HG03520 (cell line): ENCODE results near the gene FURIN.
"Not testable (repeated sequence)": the region's sequence is repeated elsewhere in the genome, so short reads cannot be mapped to it uniquely, and the experiment has no call there.

Experiments used
- ATAC-seq: cut with Tn5 transposase; IDR thresholded peaks from one replicate; pipeline ENCODE4 v1.9.1; 2021; ENCODE audit warnings: mild to moderate bottlenecking, moderate library complexity; ENCODE audit not compliant: unreplicated experiment

The FURIN gene

GRCh38 chr15:90869601-90870353, 1.4 kb downstream of the FURIN start:
- ATAC-seq = no peak

GRCh38 chr15:90870354-90871138, 2.2 kb downstream of the FURIN start:
- no peak for ATAC-seq

- ATAC-seq = no peak
These were observed 2.8 kb downstream of the FURIN start for GRCh38 chr15:90871139-90871715.

- ATAC-seq = no peak
These were observed 3.5 kb downstream of the FURIN start for GRCh38 chr15:90871716-90872485.

- no peak for ATAC-seq
These were observed 4.2 kb downstream of the FURIN start for GRCh38 chr15:90872486-90873184.

GRCh38 chr15:90873488-90873997, 5.2 kb downstream of the FURIN start:
- no peak for ATAC-seq

- no peak for ATAC-seq
These were observed 5.7 kb downstream of the FURIN start for GRCh38 chr15:90873998-90874605.

- not testable (repeated sequence) for ATAC-seq
These were observed 6.6 kb downstream of the FURIN start for GRCh38 chr15:90874986-90875385.

GRCh38 chr15:90875549-90875981, 7.2 kb downstream of the FURIN start:
- no peak for ATAC-seq

- no peak for ATAC-seq
These were observed 7.7 kb downstream of the FURIN start for GRCh38 chr15:90876046-90876445.

- no peak for ATAC-seq
These were observed 8.3 kb downstream of the FURIN start for GRCh38 chr15:90876512-90877170.

GRCh38 chr15:90877315-90877714, 8.9 kb downstream of the FURIN start:
- ATAC-seq = no peak

GRCh38 chr15:90877996-90878395, 9.6 kb downstream of the FURIN start:
- no peak for ATAC-seq

- no peak for ATAC-seq
These were observed 10.3 kb downstream of the FURIN start for GRCh38 chr15:90878660-90879059.

GRCh38 chr15:90879730-90880366, 11.5 kb downstream of the FURIN start:
- no peak for ATAC-seq

- no peak for ATAC-seq
These were observed 12.2 kb downstream of the FURIN start for GRCh38 chr15:90880381-90881145.

- ATAC-seq = no peak
These were observed 13.0 kb downstream of the FURIN start for GRCh38 chr15:90881181-90881977.
